T-cell (primary cell): ENCODE data around the gene ERO1A. TPM values are rescaled to one million over a fixed set of nuclear protein-coding genes. Genes with fewer than 3 reads are reported as not detected.

ENCODE experiments used
- ATAC-seq, 4 experiments: fragments of 200-7000 bp in 3 of 4; fragments of 150-1000 bp in 1 of 4; cut with Tn5 transposase; replicated peaks in 1 of 4; 1 replicate in 3 of 4; 2 replicates in 1 of 4; pipeline ENCODE4 v1.10.0; 2021; ENCODE audit warnings: moderate library complexity in 3 of 4, mild to moderate bottlenecking in 2 of 4, moderate number of reproducible peaks in 1 of 4
- CTCF ChIA-PET, 2 donors: fragments of 300-600 bp; sonication (Branson Sonifier 250); formaldehyde crosslinking; loops; one replicate each; lab custom pipeline; 2022; ENCODE audit warnings: antibody characterized with exemption in 2 of 2; lab: Charles Lee
- POLR2A ChIA-PET, 2 donors: fragments of 300-600 bp; sonication (Branson Sonifier 250); formaldehyde crosslinking; loops; one replicate each; lab custom pipeline; 2022; ENCODE audit warnings: antibody characterized with exemption in 2 of 2; lab: Charles Lee
- DNase-seq, 35 experiments: peaks; one replicate each; pipeline versions ENCODE4 v3.0.0 to v3.0.0-alpha.2; 2013 to 2023
- H3K27ac ChIP-seq: one replicate; pipeline ENCODE4 v1.5.1; 2013; ENCODE audit warnings: low read length
- H3K27me3 ChIP-seq, 2 experiments: replicated peaks in 1 of 2; 1 replicate in 1 of 2; 2 replicates in 1 of 2; pipeline versions ENCODE4 v1.6.1 to v1.7.0; 2013; ENCODE audit warnings: low read length in 1 of 2, mixed read lengths in 1 of 2; ENCODE audit not compliant: control insufficient read depth in 2 of 2, insufficient read depth in 2 of 2; ENCODE audit errors: extremely low read depth in 1 of 2
- H3K36me3 ChIP-seq, 2 donors: 1 replicate in 1 of 2; 2 replicates in 1 of 2; pipeline versions ENCODE4 v1.6.1 to v1.7.0; 2013; ENCODE audit warnings: low read length in 1 of 2; ENCODE audit not compliant: control insufficient read depth in 2 of 2, insufficient read depth in 1 of 2; ENCODE audit errors: extremely low read depth in 1 of 2
- H3K4me1 ChIP-seq, 2 experiments: 1 replicate in 1 of 2; 2 replicates in 1 of 2; pipeline versions ENCODE4 v1.6.1 to v1.7.0; 2013; ENCODE audit warnings: low read length in 2 of 2, mixed read lengths in 1 of 2; ENCODE audit not compliant: insufficient read depth in 2 of 2, control insufficient read depth in 1 of 2; ENCODE audit errors: extremely low read depth in 1 of 2
- H3K4me3 ChIP-seq, 2 donors: 1 replicate in 1 of 2; 2 replicates in 1 of 2; pipeline versions ENCODE4 v1.5.1 to v1.7.0; 2013; ENCODE audit warnings: mild to moderate bottlenecking in 2 of 2, low read length in 1 of 2, moderate library complexity in 1 of 2; ENCODE audit not compliant: control insufficient read depth in 1 of 2; ENCODE audit errors: extremely low read depth in 1 of 2
- H3K9me3 ChIP-seq: 2 replicates; pipeline ENCODE4 v1.7.0; 2013
- H3K27ac Mint-ChIP-seq, 2 donors: one replicate each; pipeline ENCODE4 v1.8.0; 2020 to 2021; ENCODE audit warnings: mild to moderate bottlenecking in 2 of 2, mixed read lengths in 2 of 2
- H3K27me3 Mint-ChIP-seq, 2 donors: one replicate each; pipeline ENCODE4 v1.8.0; 2021 to 2022; ENCODE audit warnings: mixed read lengths in 2 of 2
- H3K36me3 Mint-ChIP-seq: one replicate; pipeline ENCODE4 v1.8.0; 2021; ENCODE audit warnings: mixed read lengths
- H3K4me1 Mint-ChIP-seq, 3 donors: one replicate each; pipeline ENCODE4 v1.8.0; 2020 to 2022; ENCODE audit warnings: mixed read lengths in 3 of 3, mild to moderate bottlenecking in 1 of 3
- H3K4me3 Mint-ChIP-seq, 3 donors: one replicate each; pipeline ENCODE4 v1.8.0; 2020 to 2022; ENCODE audit warnings: mild to moderate bottlenecking in 3 of 3, mixed read lengths in 3 of 3, moderate library complexity in 3 of 3
- H3K9me3 Mint-ChIP-seq, 3 donors: one replicate each; pipeline ENCODE4 v1.8.0; 2020 to 2022; ENCODE audit warnings: mixed read lengths in 3 of 3
- WGBS: methylation state at CpG from one replicate; pipeline ENCODE4 v1.1.5; 2013; ENCODE audit warnings: missing lambda C conversion rate; ENCODE audit not compliant: insufficient coverage; 5-methylcytosine and 5-hydroxymethylcytosine counted together
- total RNA-seq, 35 experiments: library from RNA in 6 of 35; stranded (reverse) in 6 of 35; fragments of 120-200 nt in 1 of 35; gene quantifications; one replicate each; pipeline versions ENCODE4 v1.2.1 to v1.2.4 and lab custom pipeline; 2013 to 2026

ERO1A gene
- 10 to 100 TPM; 62.7 to 97.3 (median 91.3) TPM for total RNA-seq
- total RNA-seq (2013), result 103 TPM
- total RNA-seq (lab: John Stamatoyannopoulos, UW), result 91.4 to 212 (median 125) reads per million in 29 experiments

- ATAC-seq (peak; percentile 68 to 76 (median 72)), DNase-seq (peak in 34 of 35 experiments; percentile 11 to 72 (median 28))
- H3K27me3 ChIP-seq, result no peaks in the 10 kb centered on the region
- ChIA-PET CTCF (no interaction called here), POLR2A (interaction anchor here (0.6 kb wide), 2 partner anchors 329 to 356 kb away, joined by 3 to 5 read pairs; no protein-coding TSS in a partner anchor)
- H3K9me3 ChIP-seq, result no peaks in the 10 kb centered on the region
- WGBS, result 0% methylated on average over 53 of the region's 78 CpGs
- Mint-ChIP-seq H3K27ac (peak within 1 kb of the TSS; percentile 97 to 99), H3K4me1 (peaks cover 37 to 45% (median 38%) of the 10 kb centered on the region in 3 donors), H3K4me3 (peak within 1 kb of the TSS; percentile 98 to 100 (median 99)), H3K27me3 (no peaks in the 10 kb centered on the region), H3K36me3 (peaks cover 3% of the 10 kb centered on the region), H3K9me3 (no peaks in the 10 kb centered on the region)
- peak within 1 kb of the TSS; percentile 70 to 94 for H3K4me3 ChIP-seq
- peaks cover 18 to 21% of the 10 kb centered on the region in 2 experiments for H3K4me1 ChIP-seq
- H3K36me3 ChIP-seq, result peaks cover 0 to 3% of the 10 kb centered on the region in 2 donors
- H3K27ac ChIP-seq, result peak within 1 kb of the TSS; percentile 71
Measured at GRCh38 chr14:52695481-52696091, at the start of gene ERO1A. ERO1A (minus strand) TSS chr14:52695558; CDS start chr14:52695481, 77 bp downstream.

DNA sequence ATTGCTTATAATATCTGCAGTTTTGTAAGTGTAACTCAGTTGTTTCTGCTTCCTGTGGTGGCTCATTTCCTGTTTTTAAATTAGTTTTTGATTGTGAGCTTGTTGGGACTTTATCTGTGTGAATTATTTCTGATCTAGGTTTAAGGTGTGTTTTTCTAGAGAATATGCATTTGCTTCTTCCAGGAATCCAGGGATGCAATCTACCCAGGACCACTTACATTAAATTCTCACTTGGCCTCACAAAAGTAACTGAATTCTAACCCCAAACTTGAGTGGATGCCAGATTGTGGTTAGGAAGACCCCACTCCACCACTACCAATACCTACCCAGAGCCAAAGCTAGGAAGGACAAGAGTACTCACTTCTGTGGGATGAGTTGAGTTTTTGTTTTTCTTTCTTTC, 46.5 kb upstream of the ERO1A start:
- no peaks in the 10 kb centered on the region for H3K27me3 ChIP-seq
- H3K27me3 Mint-ChIP-seq, result no peaks in the 10 kb centered on the region
- no peaks in the 10 kb centered on the region for H3K9me3 ChIP-seq
- H3K9me3 Mint-ChIP-seq, result peaks cover 0 to 2% (median 0%) of the 10 kb centered on the region in 3 donors
- CTCF ChIA-PET, result interaction anchor here (0.5 to 1.5 kb wide), 10 partner anchors 12 to 721 kb away, joined by 3 to 5 read pairs (median 3); partner anchors contain the start of gene STYX (in 1 of the 2)
- peaks cover 0 to 15% of the 10 kb centered on the region in 2 donors for H3K36me3 ChIP-seq
- peak overlapping the region; percentile 98 to 99 for H3K27ac Mint-ChIP-seq
- peaks cover 37% of the 10 kb centered on the region for H3K36me3 Mint-ChIP-seq
- peaks cover 39% of the 10 kb centered on the region in 2 experiments for H3K4me1 ChIP-seq
- POLR2A ChIA-PET, result interaction anchor here (0.6 to 1.6 kb wide), 10 partner anchors 12 to 220 kb away, joined by 3 to 13 read pairs (median 4); partner anchors contain the start of genes PSMC6 (in 1 of the 2) and STYX (in 1 of the 2)
- ATAC-seq, result peak; percentile 65 to 76 (median 71)
- H3K4me3 Mint-ChIP-seq, result peak overlapping the region; percentile 69 to 82 (median 72)
- peak overlapping the region; percentile 93 for H3K27ac ChIP-seq
- DNase-seq, result peak in 3 of 35 experiments; percentile 2 to 55 (median 21)
- H3K4me1 Mint-ChIP-seq, result peaks cover 77 to 86% (median 82%) of the 10 kb centered on the region in 3 donors
- H3K4me3 ChIP-seq, result peak overlapping the region; percentile 24 to 33

- ATAC-seq, result no peak
- H3K27ac Mint-ChIP-seq, result peak overlapping the region; percentile 98 to 99
- WGBS, result no CpG with 5 or more reads among the region's 1 CpG
- H3K27me3 ChIP-seq, result no peaks in the 10 kb centered on the region
- POLR2A ChIA-PET, result no interaction called here
- peaks cover 29% of the 10 kb centered on the region for H3K36me3 Mint-ChIP-seq
- H3K4me3 ChIP-seq, result no peak overlapping the region
- DNase-seq, result no peak
- H3K4me1 ChIP-seq, result peaks cover 40 to 43% of the 10 kb centered on the region in 2 experiments
- H3K4me1 Mint-ChIP-seq, result peaks cover 86 to 89% (median 88%) of the 10 kb centered on the region in 3 donors
- H3K36me3 ChIP-seq, result peaks cover 0 to 6% of the 10 kb centered on the region in 2 donors
- peak overlapping the region; percentile 93 for H3K27ac ChIP-seq
- no peaks in the 10 kb centered on the region for H3K9me3 ChIP-seq
- CTCF ChIA-PET, result no interaction called here
- H3K9me3 Mint-ChIP-seq, result peaks cover 0 to 2% (median 0%) of the 10 kb centered on the region in 3 donors
- no peaks in the 10 kb centered on the region for H3K27me3 Mint-ChIP-seq
- H3K4me3 Mint-ChIP-seq, result peak overlapping the region in 1 of 3 donors; percentile 82
Measured at GRCh38 chr14:52740751-52741150, 45.4 kb upstream of the ERO1A start.

DNA sequence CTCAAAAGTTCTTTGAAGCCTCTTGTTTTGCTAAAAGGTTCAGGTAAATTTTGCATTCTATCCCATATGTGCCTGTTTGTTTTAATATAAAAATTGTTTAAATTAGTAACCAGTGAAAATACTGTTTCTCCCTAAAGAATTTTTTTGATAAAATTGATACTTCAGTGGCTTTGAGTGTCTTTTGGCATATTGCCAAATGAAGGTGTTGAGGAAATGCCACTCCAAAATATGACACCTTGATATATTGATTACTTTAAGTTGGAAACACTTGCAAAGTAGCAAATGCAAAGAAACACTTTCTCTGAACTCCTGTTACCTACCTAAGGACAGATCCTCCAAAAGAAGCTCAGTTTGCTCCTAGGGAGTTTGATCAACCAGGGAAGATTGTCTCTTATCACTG, 43.1 kb upstream of the ERO1A start:
- CTCF ChIA-PET, result interaction anchor here in 1 of 2 donors (0.6 to 0.9 kb wide), 2 partner anchors 25 to 66 kb away, joined by 3 read pairs; no protein-coding TSS in a partner anchor
- Histone ChIP-seq H3K27me3 (no peaks in the 10 kb centered on the region), H3K9me3 (no peaks in the 10 kb centered on the region), H3K4me1 (peaks cover 28 to 35% of the 10 kb centered on the region in 2 experiments), H3K4me3 (no peak overlapping the region), H3K27ac (peak overlapping the region; percentile 28), H3K36me3 (peaks cover 0 to 12% of the 10 kb centered on the region in 2 donors)
- Mint-ChIP-seq H3K36me3 (peaks cover 40% of the 10 kb centered on the region), H3K27me3 (no peaks in the 10 kb centered on the region), H3K9me3 (peaks cover 0 to 2% (median 0%) of the 10 kb centered on the region in 3 donors), H3K27ac (peak overlapping the region; percentile 89 to 98), H3K4me3 (peak overlapping the region in 2 of 3 donors; percentile 21 to 39), H3K4me1 (peaks cover 88 to 93% (median 90%) of the 10 kb centered on the region in 3 donors)
- DNase-seq, result peak in 1 of 35 experiments; percentile 27
- no peak for ATAC-seq
- POLR2A ChIA-PET, result interaction anchor here in 1 of 2 donors (0.6 kb wide), 1 partner anchor 26 kb away, joined by 4 read pairs; no protein-coding TSS in a partner anchor

DNA sequence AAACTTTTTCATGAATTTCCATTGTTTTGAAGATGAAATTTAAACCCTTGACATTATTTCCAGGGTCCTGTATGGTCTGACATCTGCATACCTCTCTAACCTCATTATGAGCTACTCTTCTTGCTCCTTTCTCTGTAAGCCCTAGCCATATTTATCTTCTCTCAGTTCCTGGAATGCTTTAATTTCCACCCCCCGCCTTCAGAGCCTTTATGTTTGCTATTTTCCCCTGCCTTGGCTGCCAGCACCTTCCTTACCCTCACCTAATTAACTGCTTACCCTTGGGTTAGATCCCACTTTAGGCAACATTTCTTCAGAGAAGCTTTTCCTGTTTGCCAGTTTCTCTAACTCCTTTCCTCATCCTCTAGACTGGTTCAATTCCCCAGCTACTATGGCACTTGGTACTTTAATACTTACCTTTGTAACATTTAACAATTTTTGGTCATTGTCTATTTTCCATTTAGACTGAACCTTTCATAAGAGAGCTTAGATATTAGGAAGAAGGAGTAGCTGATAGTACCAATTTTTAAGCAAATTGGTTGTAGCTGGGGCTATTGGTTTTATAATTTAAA, 40.6 kb upstream of the ERO1A start:
- H3K4me1 ChIP-seq, result peaks cover 22 to 28% of the 10 kb centered on the region in 2 experiments
- DNase-seq, result no peak
- Mint-ChIP-seq H3K9me3 (peaks cover 0 to 2% (median 0%) of the 10 kb centered on the region in 3 donors), H3K36me3 (peaks cover 47% of the 10 kb centered on the region), H3K4me3 (peak overlapping the region; percentile 13 to 41 (median 40)), H3K4me1 (peaks cover 81 to 89% (median 87%) of the 10 kb centered on the region in 3 donors), H3K27ac (peak overlapping the region; percentile 86 to 93), H3K27me3 (no peaks in the 10 kb centered on the region)
- H3K36me3 ChIP-seq, result peaks cover 0 to 19% of the 10 kb centered on the region in 2 donors
- WGBS, result 80% methylated on average over 1 of the region's 1 CpG
- POLR2A ChIA-PET, result interaction anchor here in 1 of 2 donors (0.6 to 0.7 kb wide), 2 partner anchors 16 to 23 kb away, joined by 3 to 12 read pairs; no protein-coding TSS in a partner anchor
- peak overlapping the region; percentile 41 for H3K27ac ChIP-seq
- no peaks in the 10 kb centered on the region for H3K27me3 ChIP-seq
- H3K4me3 ChIP-seq, result no peak overlapping the region
- H3K9me3 ChIP-seq, result no peaks in the 10 kb centered on the region
- CTCF ChIA-PET, result interaction anchor here (0.5 to 1.7 kb wide), 5 partner anchors 13 to 57 kb away, joined by 3 to 5 read pairs (median 3); no protein-coding TSS in a partner anchor
- ATAC-seq, result peak in 2 of 4 experiments; percentile 24 to 32

DNA sequence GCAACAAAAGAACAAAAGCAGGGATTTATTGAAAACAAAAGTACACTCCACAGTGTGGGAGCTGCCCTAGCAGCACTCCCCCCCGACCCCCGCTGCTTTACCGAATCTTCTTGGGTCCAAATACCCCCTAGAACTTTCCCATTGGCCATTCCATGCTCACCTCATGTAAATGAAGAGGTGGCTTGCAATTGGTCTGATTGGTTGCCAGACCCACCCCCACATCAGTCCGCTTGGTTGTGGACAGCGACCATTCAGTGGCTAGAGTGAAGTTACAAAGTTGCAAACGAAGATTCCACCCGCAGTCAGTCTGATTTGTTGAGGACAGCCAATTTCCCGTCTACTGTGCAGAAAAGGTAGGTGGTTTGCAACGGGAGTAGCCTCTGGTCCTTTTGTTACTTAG, 38.5 kb upstream of the ERO1A start:
- Histone ChIP-seq H3K9me3 (no peaks in the 10 kb centered on the region), H3K4me3 (no peak overlapping the region), H3K27me3 (no peaks in the 10 kb centered on the region), H3K27ac (no peak overlapping the region), H3K4me1 (peaks cover 16 to 24% of the 10 kb centered on the region in 2 experiments), H3K36me3 (peaks cover 0 to 19% of the 10 kb centered on the region in 2 donors)
- peak overlapping the region; percentile 44 to 74 for H3K27ac Mint-ChIP-seq
- CTCF ChIA-PET, result no interaction called here
- POLR2A ChIA-PET, result no interaction called here
- peaks cover 34% of the 10 kb centered on the region for H3K36me3 Mint-ChIP-seq
- peaks cover 75 to 76% (median 75%) of the 10 kb centered on the region in 3 donors for H3K4me1 Mint-ChIP-seq
- ATAC-seq (no peak), DNase-seq (no peak)
- H3K9me3 Mint-ChIP-seq, result peaks cover 0 to 2% (median 0%) of the 10 kb centered on the region in 3 donors
- 100% methylated on average over 2 of the region's 9 CpGs for WGBS
- H3K27me3 Mint-ChIP-seq, result no peaks in the 10 kb centered on the region
- peak overlapping the region in 1 of 3 donors; percentile 2 for H3K4me3 Mint-ChIP-seq
